ENCODE data around the gene ABCC9. TPM values are rescaled to one million over a fixed set of nuclear protein-coding genes. Genes with fewer than 3 reads are reported as not detected.

The ABCC9 gene
- polyA plus RNA-seq, 3 donors from 2014 or later, result not detected

DNA sequence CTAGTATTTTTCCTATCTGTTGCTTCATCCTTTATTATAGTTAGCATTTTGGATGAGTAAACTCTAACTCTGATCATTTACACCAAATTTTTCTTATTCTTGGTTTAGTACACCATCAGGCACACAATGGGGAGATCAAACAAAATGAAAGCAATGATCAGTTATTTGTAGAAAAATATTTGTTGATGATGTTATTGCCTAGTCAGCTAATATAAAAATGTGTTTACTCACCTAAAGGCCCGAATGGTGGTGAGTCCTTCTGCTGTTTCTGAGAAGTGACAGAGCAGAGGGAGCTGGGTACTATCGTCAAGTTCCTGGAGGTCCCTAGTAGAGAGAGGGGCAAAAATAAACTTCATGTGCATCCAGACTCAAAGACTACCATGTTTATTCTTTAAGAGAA, 103.4 kb downstream of the ABCC9 start:
- Mint-ChIP-seq H3K27ac (no peak overlapping the region), H3K9me3 (peaks cover 0 to 11% (median 1%) of the 10 kb centered on the region in 6 donors), H3K4me3 (no peak overlapping the region), H3K27me3 (ENCODE audit: low read depth in 3 of 3) (no peaks in the 10 kb centered on the region), H3K4me1 (no peaks in the 10 kb centered on the region), H3K36me3 (no peaks in the 10 kb centered on the region)
- DNase-seq, result no peak

- no peak overlapping the region for H3K27ac Mint-ChIP-seq
- H3K4me3 Mint-ChIP-seq, result no peak overlapping the region
- H3K36me3 Mint-ChIP-seq, result no peaks in the 10 kb centered on the region
- H3K4me1 Mint-ChIP-seq, result no peaks in the 10 kb centered on the region
- peaks cover 0 to 7% (median 2%) of the 10 kb centered on the region in 6 donors for H3K9me3 Mint-ChIP-seq
- H3K27me3 Mint-ChIP-seq (ENCODE audit: low read depth in 3 of 3), result no peaks in the 10 kb centered on the region
- DNase-seq, result no peak
These were observed 109.4 kb downstream of the ABCC9 start for GRCh38 chr12:21831791-21832344.

- Mint-ChIP-seq H3K27me3 (ENCODE audit: low read depth in 3 of 3) (no peaks in the 10 kb centered on the region), H3K4me3 (no peak overlapping the region), H3K9me3 (peaks cover 0 to 7% (median 1%) of the 10 kb centered on the region in 6 donors), H3K36me3 (no peaks in the 10 kb centered on the region), H3K27ac (no peak overlapping the region), H3K4me1 (no peaks in the 10 kb centered on the region)
- DNase-seq, result no peak
These were observed 112.4 kb downstream of the ABCC9 start for GRCh38 chr12:21828779-21829178.

GRCh38 chr12:21828136-21828775, 113.0 kb downstream of the ABCC9 start:
- H3K4me3 Mint-ChIP-seq, result no peak overlapping the region
- H3K27ac Mint-ChIP-seq, result no peak overlapping the region
- peaks cover 0 to 2% (median 0%) of the 10 kb centered on the region in 3 donors for H3K27me3 Mint-ChIP-seq (ENCODE audit: low read depth in 3 of 3)
- H3K4me1 Mint-ChIP-seq, result no peaks in the 10 kb centered on the region
- no peak for DNase-seq
- H3K36me3 Mint-ChIP-seq, result no peaks in the 10 kb centered on the region
- H3K9me3 Mint-ChIP-seq, result peaks cover 0 to 7% (median 0%) of the 10 kb centered on the region in 6 donors

DNA sequence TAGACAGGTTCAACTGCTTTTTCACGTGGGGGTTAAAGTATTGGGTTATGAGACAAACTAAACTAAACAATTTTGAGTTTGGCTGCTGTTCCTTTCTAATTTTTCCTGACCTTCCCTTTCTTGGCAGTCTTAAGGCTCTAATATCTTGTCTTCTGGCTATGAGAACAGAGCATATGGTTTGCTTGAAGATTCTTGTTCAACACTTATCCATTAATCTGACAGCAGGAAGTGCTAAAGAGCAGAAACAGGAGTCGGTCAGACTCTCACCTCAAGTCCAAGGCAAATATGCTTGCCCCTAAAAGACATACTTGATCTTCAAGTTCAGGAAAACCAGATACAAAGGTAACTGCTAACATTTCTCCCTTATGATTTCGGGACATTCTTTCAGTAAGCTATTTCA, 114.1 kb downstream of the ABCC9 start:
- Mint-ChIP-seq H3K9me3 (peaks cover 0 to 7% (median 0%) of the 10 kb centered on the region in 6 donors), H3K4me3 (no peak overlapping the region), H3K36me3 (no peaks in the 10 kb centered on the region), H3K4me1 (no peaks in the 10 kb centered on the region), H3K27me3 (ENCODE audit: low read depth in 3 of 3) (peaks cover 0 to 2% (median 0%) of the 10 kb centered on the region in 3 donors), H3K27ac (no peak overlapping the region)
- DNase-seq, result no peak

GRCh38 chr12:21826618-21826910, 114.7 kb downstream of the ABCC9 start:
- Mint-ChIP-seq H3K4me3 (no peak overlapping the region), H3K36me3 (no peaks in the 10 kb centered on the region), H3K4me1 (no peaks in the 10 kb centered on the region)

DNA sequence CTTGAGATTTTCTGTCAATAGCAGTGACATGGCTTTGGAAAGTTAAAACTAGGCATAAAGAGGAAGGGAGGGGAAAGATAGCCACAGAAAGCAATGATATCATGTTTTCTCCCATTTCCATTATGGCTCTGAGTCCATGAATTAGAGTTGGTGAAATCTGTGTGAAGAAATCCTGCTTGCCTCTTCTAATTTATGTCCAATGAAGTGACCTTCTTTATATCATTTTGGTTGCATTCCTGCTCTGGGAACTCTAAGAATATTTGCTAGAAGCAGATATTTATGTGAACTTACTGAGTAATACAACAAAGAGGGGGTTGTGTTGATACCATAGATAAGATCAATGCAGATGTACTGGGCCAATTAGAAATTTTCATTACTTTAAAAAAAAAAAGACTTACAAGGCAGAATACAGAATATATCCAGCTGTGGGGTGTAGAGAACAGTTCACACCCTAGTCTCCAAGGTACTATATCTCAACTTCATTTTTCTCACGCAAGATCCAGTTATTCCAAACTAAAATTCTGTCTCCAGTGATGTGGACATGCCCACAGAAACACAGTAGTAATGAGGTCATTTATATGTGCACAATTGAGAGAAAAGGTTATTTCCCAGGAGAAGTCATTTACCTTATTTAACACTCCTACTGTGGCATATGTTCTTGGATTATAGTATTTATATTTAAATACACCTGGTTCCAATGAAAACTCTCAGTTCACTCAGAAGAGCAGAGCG, 115.2 kb downstream of the ABCC9 start:
- no peaks in the 10 kb centered on the region for H3K36me3 Mint-ChIP-seq
- DNase-seq, result no peak
- no peak overlapping the region for H3K27ac Mint-ChIP-seq
- H3K4me3 Mint-ChIP-seq, result no peak overlapping the region
- no peaks in the 10 kb centered on the region for H3K4me1 Mint-ChIP-seq
- H3K27me3 Mint-ChIP-seq (ENCODE audit: low read depth in 3 of 3), result peaks cover 0 to 2% (median 0%) of the 10 kb centered on the region in 3 donors
- peaks cover 0 to 2% (median 0%) of the 10 kb centered on the region in 6 donors for H3K9me3 Mint-ChIP-seq

More at GRCh38 chr12:21826618-21826910, 114.7 kb downstream of the ABCC9 start:
- Mint-ChIP-seq H3K9me3 (peaks cover 0 to 5% (median 0%) of the 10 kb centered on the region in 6 donors), H3K27me3 (ENCODE audit: low read depth in 3 of 3) (peaks cover 0 to 2% (median 0%) of the 10 kb centered on the region in 3 donors), H3K27ac (no peak overlapping the region)
- no peak for DNase-seq

DNA sequence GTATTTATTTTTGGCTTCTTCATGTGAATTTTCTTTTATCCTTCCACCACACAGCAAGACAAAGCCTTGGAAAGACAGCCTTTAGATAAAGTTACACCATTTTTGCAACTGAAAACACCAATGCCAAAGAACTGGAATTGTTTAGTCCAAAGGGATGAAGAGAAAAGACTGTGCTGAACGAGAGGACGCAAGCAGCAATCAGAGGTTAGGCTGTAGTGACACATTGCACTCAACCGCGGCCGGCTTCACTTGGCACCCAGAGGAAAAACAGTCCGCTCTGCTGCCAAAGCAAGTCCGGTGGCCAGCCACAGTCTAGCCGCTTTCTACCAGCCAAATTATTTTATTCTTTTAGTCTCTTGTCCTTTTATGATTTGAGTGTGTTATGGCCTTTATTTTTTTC, 117.6 kb downstream of the ABCC9 start:
- H3K36me3 Mint-ChIP-seq, result no peaks in the 10 kb centered on the region
- H3K9me3 Mint-ChIP-seq, result peaks cover 0 to 2% (median 0%) of the 10 kb centered on the region in 6 donors
- H3K4me1 Mint-ChIP-seq, result no peaks in the 10 kb centered on the region
- no peak overlapping the region for H3K4me3 Mint-ChIP-seq
- H3K27me3 Mint-ChIP-seq (ENCODE audit: low read depth in 3 of 3), result peaks cover 0 to 2% (median 0%) of the 10 kb centered on the region in 3 donors
- no peak overlapping the region for H3K27ac Mint-ChIP-seq
- no peak for DNase-seq

GRCh38 chr12:21819678-21820077, 121.5 kb downstream of the ABCC9 start:
- no peak overlapping the region for H3K27ac Mint-ChIP-seq
- H3K4me3 Mint-ChIP-seq, result no peak overlapping the region
- peaks cover 0 to 2% (median 0%) of the 10 kb centered on the region in 3 donors for H3K27me3 Mint-ChIP-seq (ENCODE audit: low read depth in 3 of 3)

GRCh38 chr12:21819236-21819635, 122.0 kb downstream of the ABCC9 start:
- Mint-ChIP-seq H3K4me3 (no peak overlapping the region), H3K27me3 (ENCODE audit: low read depth in 3 of 3) (peaks cover 0 to 2% (median 0%) of the 10 kb centered on the region in 3 donors), H3K4me1 (no peaks in the 10 kb centered on the region), H3K27ac (no peak overlapping the region), H3K9me3 (peaks cover 0 to 2% (median under 1%) of the 10 kb centered on the region in 6 donors), H3K36me3 (no peaks in the 10 kb centered on the region)
- no peak for DNase-seq

More at GRCh38 chr12:21819678-21820077, 121.5 kb downstream of the ABCC9 start:
- DNase-seq, result no peak
- no peaks in the 10 kb centered on the region for H3K36me3 Mint-ChIP-seq
- peaks cover 0 to 2% (median 0%) of the 10 kb centered on the region in 6 donors for H3K9me3 Mint-ChIP-seq
- H3K4me1 Mint-ChIP-seq, result no peaks in the 10 kb centered on the region

DNA sequence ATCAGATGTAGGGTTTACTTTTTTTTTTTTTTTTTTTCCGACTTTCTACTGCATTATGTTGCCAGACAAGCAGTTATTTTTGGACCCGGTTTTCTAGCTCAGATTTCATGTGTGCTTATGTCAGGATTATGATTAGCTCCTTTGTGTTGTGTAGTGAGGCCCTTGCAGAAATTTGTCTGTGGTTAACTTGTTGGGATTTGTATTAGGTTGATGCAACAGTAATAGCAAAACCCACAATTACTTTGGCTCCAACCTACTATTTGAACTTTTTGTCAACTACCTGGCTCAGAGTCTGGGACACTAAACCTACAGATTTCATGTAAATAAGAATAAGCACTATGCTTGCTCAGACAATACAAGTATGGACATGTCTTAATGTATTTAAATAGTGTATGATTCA, 122.6 kb downstream of the ABCC9 start:
- Mint-ChIP-seq H3K27ac (no peak overlapping the region), H3K4me3 (no peak overlapping the region), H3K4me1 (no peaks in the 10 kb centered on the region), H3K27me3 (ENCODE audit: low read depth in 3 of 3) (peaks cover 0 to 2% (median 0%) of the 10 kb centered on the region in 3 donors), H3K36me3 (no peaks in the 10 kb centered on the region), H3K9me3 (peaks cover 0 to 4% (median under 1%) of the 10 kb centered on the region in 6 donors)
- no peak for DNase-seq

GRCh38 chr12:21815306-21816062, 125.7 kb downstream of the ABCC9 start:
- H3K9me3 Mint-ChIP-seq, result peaks cover 0 to 4% (median 0%) of the 10 kb centered on the region in 6 donors
- H3K27ac Mint-ChIP-seq, result no peak overlapping the region
- no peak overlapping the region for H3K4me3 Mint-ChIP-seq
- H3K36me3 Mint-ChIP-seq, result no peaks in the 10 kb centered on the region
- no peaks in the 10 kb centered on the region for H3K4me1 Mint-ChIP-seq
- H3K27me3 Mint-ChIP-seq (ENCODE audit: low read depth in 3 of 3), result peaks cover 0 to 2% (median 0%) of the 10 kb centered on the region in 3 donors
- DNase-seq, result no peak

DNA sequence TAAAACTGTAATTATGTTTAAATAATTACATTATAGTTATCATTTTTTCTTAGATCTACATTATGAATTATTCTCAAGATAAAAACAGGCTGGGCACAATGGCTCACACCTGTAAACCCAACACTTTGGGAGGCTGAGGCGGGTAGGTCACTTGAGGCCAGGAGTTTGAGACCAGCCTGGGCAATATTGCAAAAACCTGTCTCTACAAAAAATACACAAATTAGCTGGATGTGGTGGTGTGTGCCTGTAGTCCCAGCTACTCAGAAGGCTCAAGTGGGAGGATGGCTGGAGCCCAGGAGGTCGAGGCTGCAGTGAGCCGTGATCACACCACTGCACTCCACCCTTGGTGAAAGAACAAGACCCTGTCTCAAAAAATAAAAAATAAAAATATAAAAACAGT, 126.4 kb downstream of the ABCC9 start:
- Mint-ChIP-seq H3K4me1 (no peaks in the 10 kb centered on the region), H3K27me3 (ENCODE audit: low read depth in 3 of 3) (peaks cover 0 to 2% (median 0%) of the 10 kb centered on the region in 3 donors), H3K4me3 (no peak overlapping the region), H3K9me3 (peaks cover 0 to 5% (median 0%) of the 10 kb centered on the region in 6 donors), H3K27ac (no peak overlapping the region), H3K36me3 (no peaks in the 10 kb centered on the region)
- DNase-seq, result no peak

DNA sequence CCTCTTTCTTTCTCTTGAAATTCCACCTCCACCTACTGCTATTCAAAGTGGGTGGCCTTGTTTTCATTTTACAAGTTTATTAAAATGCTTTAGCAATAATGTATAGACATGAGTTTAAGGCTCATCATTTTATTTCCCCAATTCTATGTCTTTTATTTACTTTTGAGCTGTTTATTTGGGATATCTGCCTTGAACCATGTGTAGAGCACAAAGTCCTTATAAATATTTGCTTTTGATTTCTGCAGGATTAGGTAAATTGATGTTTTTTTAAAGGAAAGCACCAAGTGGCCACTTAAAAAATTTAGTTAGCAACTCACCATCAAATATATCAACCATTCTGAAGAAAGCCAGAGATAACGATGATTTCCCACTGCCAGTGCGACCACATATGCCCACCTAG, 126.9 kb downstream of the ABCC9 start:
- H3K4me1 Mint-ChIP-seq, result no peaks in the 10 kb centered on the region
- H3K27ac Mint-ChIP-seq, result no peak overlapping the region
- H3K27me3 Mint-ChIP-seq (ENCODE audit: low read depth in 3 of 3), result peaks cover 0 to 2% (median 0%) of the 10 kb centered on the region in 3 donors
- H3K36me3 Mint-ChIP-seq, result no peaks in the 10 kb centered on the region
- H3K9me3 Mint-ChIP-seq, result peaks cover 0 to 5% (median 0%) of the 10 kb centered on the region in 6 donors
- no peak overlapping the region for H3K4me3 Mint-ChIP-seq
- no peak for DNase-seq

All from immature natural killer cell (primary cell).